ENCODE data around the gene ATXN1.
"Not testable (repeated sequence)": the region's sequence is repeated elsewhere in the genome, so short reads cannot be mapped to it uniquely, and the experiment has no call there.

DNA sequence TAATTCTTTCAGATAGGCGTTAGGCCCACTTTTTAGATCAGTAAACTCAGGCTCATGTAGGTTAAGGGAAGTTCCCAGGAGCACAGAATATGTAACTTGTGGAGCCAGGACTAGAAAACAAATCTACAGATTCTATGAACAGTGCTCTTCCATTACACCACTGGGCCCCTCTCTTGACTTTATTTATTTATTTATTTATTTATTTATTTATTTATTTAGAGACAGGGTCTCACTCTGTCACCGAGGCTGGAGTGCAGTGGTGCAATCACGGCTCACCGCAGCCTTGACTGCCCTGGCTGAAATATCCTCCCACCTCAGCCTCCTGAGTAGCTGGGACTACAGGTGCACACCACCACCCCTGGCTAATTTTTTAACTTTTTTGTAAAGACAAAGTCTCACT is 382.9 kb downstream of the ATXN1 start:
- TF ChIP-seq JUN (CRISPR knock-in tag; IDR thresholded peaks at IDR 0.05); SP1 (CRISPR knock-in tag; conservative IDR thresholded peaks at IDR 0.05); ZNF121 (CRISPR knock-in tag; IDR thresholded peaks at IDR 0.05); NR3C1 (CRISPR knock-in tag; conservative IDR thresholded peaks at IDR 0.05; ENCODE audit: low read depth); CTCF (IDR thresholded peaks at IDR 0.05): not testable (repeated sequence)
- TF ChIP-seq, protein P1, sequence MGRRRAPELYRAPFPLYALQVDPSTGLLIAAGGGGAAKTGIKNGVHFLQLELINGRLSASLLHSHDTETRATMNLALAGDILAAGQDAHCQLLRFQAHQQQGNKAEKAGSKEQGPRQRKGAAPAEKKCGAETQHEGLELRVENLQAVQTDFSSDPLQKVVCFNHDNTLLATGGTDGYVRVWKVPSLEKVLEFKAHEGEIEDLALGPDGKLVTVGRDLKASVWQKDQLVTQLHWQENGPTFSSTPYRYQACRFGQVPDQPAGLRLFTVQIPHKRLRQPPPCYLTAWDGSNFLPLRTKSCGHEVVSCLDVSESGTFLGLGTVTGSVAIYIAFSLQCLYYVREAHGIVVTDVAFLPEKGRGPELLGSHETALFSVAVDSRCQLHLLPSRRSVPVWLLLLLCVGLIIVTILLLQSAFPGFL (CRISPR knock-in tag; IDR thresholded peaks at IDR 0.05; ENCODE audit: borderline replicate concordance), result not testable (repeated sequence)
- TF ChIP-seq, protein P2, sequence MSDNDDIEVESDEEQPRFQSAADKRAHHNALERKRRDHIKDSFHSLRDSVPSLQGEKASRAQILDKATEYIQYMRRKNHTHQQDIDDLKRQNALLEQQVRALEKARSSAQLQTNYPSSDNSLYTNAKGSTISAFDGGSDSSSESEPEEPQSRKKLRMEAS (CRISPR knock-in tag; IDR thresholded peaks at IDR 0.05), result not testable (repeated sequence)

Measured in WTC11 (cell line).